ENCODE data around the gene NLN.

The NLN gene

DNA sequence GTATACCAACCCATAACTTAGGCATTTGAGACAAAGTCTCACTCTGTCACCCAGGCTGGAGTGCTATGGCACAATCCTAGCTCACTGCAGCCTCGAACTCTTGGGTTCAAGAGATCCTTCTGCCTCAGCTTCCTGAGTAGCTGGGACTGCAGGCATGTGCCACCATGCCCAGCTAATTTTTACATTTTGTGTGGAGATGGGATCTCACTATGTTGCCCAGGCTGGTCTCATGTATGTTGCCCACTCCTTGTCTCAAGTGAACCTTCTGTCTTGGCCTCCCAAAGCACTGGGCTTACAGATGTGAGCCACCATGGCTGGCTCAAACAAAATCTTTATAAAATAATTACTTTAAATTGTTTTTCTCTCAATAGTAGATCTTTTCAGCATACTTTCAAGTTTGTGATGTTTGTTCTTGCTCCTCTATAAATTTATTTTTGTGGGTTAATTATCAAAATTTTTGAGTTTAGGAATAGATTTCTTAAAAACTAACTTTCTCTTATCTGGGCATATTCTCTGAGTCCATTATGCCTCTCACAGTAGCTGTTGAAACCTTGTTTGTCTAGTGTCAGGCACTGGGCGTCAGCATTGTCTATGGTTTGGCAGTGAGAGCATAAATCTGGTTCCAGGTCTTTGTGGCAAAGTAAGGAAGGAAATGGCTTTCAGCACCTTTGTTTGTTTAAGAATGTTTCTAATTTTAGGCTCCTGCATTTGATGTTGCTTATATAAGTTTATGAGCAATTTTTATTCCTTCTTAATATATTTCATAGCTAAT, 38.7 kb downstream of the NLN start:
- DNase-seq (ENCODE audit: low spot score), result peak; percentile 20
- TF ChIP-seq, protein P1, sequence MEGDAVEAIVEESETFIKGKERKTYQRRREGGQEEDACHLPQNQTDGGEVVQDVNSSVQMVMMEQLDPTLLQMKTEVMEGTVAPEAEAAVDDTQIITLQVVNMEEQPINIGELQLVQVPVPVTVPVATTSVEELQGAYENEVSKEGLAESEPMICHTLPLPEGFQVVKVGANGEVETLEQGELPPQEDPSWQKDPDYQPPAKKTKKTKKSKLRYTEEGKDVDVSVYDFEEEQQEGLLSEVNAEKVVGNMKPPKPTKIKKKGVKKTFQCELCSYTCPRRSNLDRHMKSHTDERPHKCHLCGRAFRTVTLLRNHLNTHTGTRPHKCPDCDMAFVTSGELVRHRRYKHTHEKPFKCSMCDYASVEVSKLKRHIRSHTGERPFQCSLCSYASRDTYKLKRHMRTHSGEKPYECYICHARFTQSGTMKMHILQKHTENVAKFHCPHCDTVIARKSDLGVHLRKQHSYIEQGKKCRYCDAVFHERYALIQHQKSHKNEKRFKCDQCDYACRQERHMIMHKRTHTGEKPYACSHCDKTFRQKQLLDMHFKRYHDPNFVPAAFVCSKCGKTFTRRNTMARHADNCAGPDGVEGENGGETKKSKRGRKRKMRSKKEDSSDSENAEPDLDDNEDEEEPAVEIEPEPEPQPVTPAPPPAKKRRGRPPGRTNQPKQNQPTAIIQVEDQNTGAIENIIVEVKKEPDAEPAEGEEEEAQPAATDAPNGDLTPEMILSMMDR (IDR thresholded peaks at IDR 0.05; ENCODE audit: borderline replicate concordance, control extremely low read depth, extremely low read depth, insufficient read depth, missing control alignments), result peak; percentile 22
- in situ Hi-C loops (cut with MboI; ENCODE audit: low sequenced_read_pairs, unreplicated experiment), result no loop called here

GRCh38 chr5:65762234-65762633, 40.2 kb downstream of the NLN start:
- TF ChIP-seq, protein P1 (IDR thresholded peaks at IDR 0.05; ENCODE audit: borderline replicate concordance, control extremely low read depth, extremely low read depth, insufficient read depth, missing control alignments), result no peak
- in situ Hi-C loops (cut with MboI; ENCODE audit: low sequenced_read_pairs, unreplicated experiment), result no loop called here
- no peak for DNase-seq (ENCODE audit: low spot score)

DNA sequence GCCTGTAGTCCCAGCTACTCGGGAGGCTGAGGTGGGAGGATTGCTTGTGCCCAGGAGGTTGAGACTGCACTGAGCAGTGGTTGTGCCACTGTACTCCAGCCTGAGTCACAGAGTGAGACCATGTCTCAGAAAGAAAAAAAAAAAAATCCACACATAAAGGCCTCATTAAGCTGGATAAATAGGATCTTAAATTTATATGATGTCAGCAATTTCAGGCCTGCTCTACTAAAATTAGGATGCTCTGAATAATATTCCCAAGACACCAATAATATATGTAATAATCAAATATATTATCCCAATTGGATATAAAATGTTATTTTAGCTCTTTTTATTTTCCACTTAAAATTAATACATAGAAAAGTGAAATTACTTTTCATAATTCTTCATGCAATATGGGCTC, 43.6 kb downstream of the NLN start:
- TF ChIP-seq, protein P1 (IDR thresholded peaks at IDR 0.05; ENCODE audit: borderline replicate concordance, control extremely low read depth, extremely low read depth, insufficient read depth, missing control alignments), result no peak
- DNase-seq (ENCODE audit: low spot score), result no peak
- in situ Hi-C loops (cut with MboI; ENCODE audit: low sequenced_read_pairs, unreplicated experiment), result no loop called here

- no peak for DNase-seq (ENCODE audit: low spot score)
- in situ Hi-C loops (cut with MboI; ENCODE audit: low sequenced_read_pairs, unreplicated experiment), result no loop called here
- TF ChIP-seq, protein P1 (IDR thresholded peaks at IDR 0.05; ENCODE audit: borderline replicate concordance, control extremely low read depth, extremely low read depth, insufficient read depth, missing control alignments), result no peak
Measured at GRCh38 chr5:65766175-65766574, 44.2 kb downstream of the NLN start.

- in situ Hi-C loops (cut with MboI; ENCODE audit: low sequenced_read_pairs, unreplicated experiment), result no loop called here
- TF ChIP-seq, protein P1 (IDR thresholded peaks at IDR 0.05; ENCODE audit: borderline replicate concordance, control extremely low read depth, extremely low read depth, insufficient read depth, missing control alignments), result no peak
- no peak for DNase-seq (ENCODE audit: low spot score)
Measured at GRCh38 chr5:65766781-65767180, 44.8 kb downstream of the NLN start.

DNA sequence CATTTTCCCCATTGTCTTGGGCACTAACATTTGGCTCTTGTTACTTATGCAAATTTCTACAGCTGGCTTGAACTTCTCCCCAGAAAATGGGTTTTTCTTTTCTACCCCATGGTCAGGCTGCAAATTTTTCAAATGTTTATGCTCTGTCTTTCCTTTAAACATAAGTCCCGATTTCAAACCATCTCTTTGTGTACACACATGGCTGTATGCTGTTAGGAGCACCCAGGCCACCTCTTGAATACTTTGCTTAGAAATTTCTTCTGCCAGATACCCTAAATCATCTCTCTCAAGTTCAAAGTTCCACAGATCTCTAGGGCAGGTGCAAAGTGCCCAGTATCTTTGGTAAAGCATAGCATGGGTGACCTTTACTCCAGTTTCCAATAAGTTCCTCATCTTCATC, 45.6 kb downstream of the NLN start:
- no peak for DNase-seq (ENCODE audit: low spot score)
- in situ Hi-C loops (cut with MboI; ENCODE audit: low sequenced_read_pairs, unreplicated experiment), result no loop called here
- TF ChIP-seq, protein P1 (IDR thresholded peaks at IDR 0.05; ENCODE audit: borderline replicate concordance, control extremely low read depth, extremely low read depth, insufficient read depth, missing control alignments), result no peak
